Muscle layer of duodenum (tissue), 2 donors: ENCODE measurements around the gene TMX1.
A peak's percentile ranks its signal among the peaks of the same experiment; 100 is the strongest.
"Not testable (repeated sequence)": the region's sequence is repeated elsewhere in the genome, so short reads cannot be mapped to it uniquely, and the experiment has no call there.

Experiments used
- H3K27ac ChIP-seq: one replicate; pipeline ENCODE4 v1.7.0; 2013; ENCODE audit warnings: mild to moderate bottlenecking, low read length
- H3K27me3 ChIP-seq: one replicate; pipeline ENCODE4 v1.7.0; 2013; ENCODE audit warnings: low read depth, mild to moderate bottlenecking, control low read depth, low read length
- H3K36me3 ChIP-seq, 2 donors: one replicate each; pipeline ENCODE4 v1.7.0; 2013; ENCODE audit warnings: low read length in 2 of 2, control low read depth in 1 of 2, mild to moderate bottlenecking in 1 of 2; ENCODE audit not compliant: insufficient read depth in 2 of 2, control insufficient read depth in 1 of 2
- H3K4me1 ChIP-seq, 2 donors: one replicate each; pipeline ENCODE4 v1.7.0; 2013; ENCODE audit warnings: low read length in 2 of 2, mild to moderate bottlenecking in 2 of 2, control low read depth in 1 of 2, moderate library complexity in 1 of 2; ENCODE audit not compliant: insufficient read depth in 2 of 2, control insufficient read depth in 1 of 2
- H3K4me3 ChIP-seq, 2 donors: one replicate each; pipeline ENCODE4 v1.7.0; 2013; ENCODE audit warnings: low read length in 2 of 2, low read depth in 1 of 2, mild to moderate bottlenecking in 1 of 2
- H3K9me3 ChIP-seq, 2 donors: one replicate each; pipeline ENCODE4 v1.7.0; 2013; ENCODE audit warnings: low read length in 2 of 2, control low read depth in 1 of 2, mild to moderate bottlenecking in 1 of 2; ENCODE audit not compliant: control insufficient read depth in 1 of 2
- donor health status: healthy.

Gene TMX1

GRCh38 chr14:51216602-51217001 lies 23.4 kb upstream of the TMX1 start:
- H3K4me1 ChIP-seq = no peaks in the 10 kb centered on the region
- no peaks in the 10 kb centered on the region for H3K27me3 ChIP-seq
- H3K9me3 ChIP-seq = no peaks in the 10 kb centered on the region
- H3K27ac ChIP-seq = no peak overlapping the region
- H3K4me3 ChIP-seq = no peak overlapping the region
- no peaks in the 10 kb centered on the region for H3K36me3 ChIP-seq

GRCh38 chr14:51219473-51220448 lies 20.3 kb upstream of the TMX1 start:
- Histone ChIP-seq H3K27ac (no peak overlapping the region), H3K27me3 (no peaks in the 10 kb centered on the region), H3K4me1 (no peaks in the 10 kb centered on the region), H3K4me3 (no peak overlapping the region), H3K36me3 (no peaks in the 10 kb centered on the region), H3K9me3 (no peaks in the 10 kb centered on the region)

GRCh38 chr14:51223463-51223862 lies 16.6 kb upstream of the TMX1 start:
- not testable (repeated sequence) for H3K4me1 ChIP-seq, H3K36me3 ChIP-seq, H3K9me3 ChIP-seq, H3K27me3 ChIP-seq, H3K4me3 ChIP-seq, H3K27ac ChIP-seq

GRCh38 chr14:51224551-51224950 lies 15.5 kb upstream of the TMX1 start:
- no peak overlapping the region for H3K4me3 ChIP-seq
- H3K27ac ChIP-seq = no peak overlapping the region
- no peaks in the 10 kb centered on the region for H3K9me3 ChIP-seq
- no peaks in the 10 kb centered on the region for H3K4me1 ChIP-seq
- no peaks in the 10 kb centered on the region for H3K27me3 ChIP-seq
- no peaks in the 10 kb centered on the region for H3K36me3 ChIP-seq

- Histone ChIP-seq H3K4me1 (no peaks in the 10 kb centered on the region), H3K9me3 (no peaks in the 10 kb centered on the region), H3K36me3 (no peaks in the 10 kb centered on the region)
Observed at GRCh38 chr14:51225751-51226150, 14.3 kb upstream of the TMX1 start.

GRCh38 chr14:51228391-51228790 lies 11.7 kb upstream of the TMX1 start:
- Histone ChIP-seq H3K9me3 (no peaks in the 10 kb centered on the region), H3K27ac (no peak overlapping the region), H3K27me3 (no peaks in the 10 kb centered on the region), H3K4me3 (no peak overlapping the region), H3K4me1 (no peaks in the 10 kb centered on the region), H3K36me3 (no peaks in the 10 kb centered on the region)

More at GRCh38 chr14:51225751-51226150, 14.3 kb upstream of the TMX1 start:
- H3K27me3 ChIP-seq = no peaks in the 10 kb centered on the region
- no peak overlapping the region for H3K27ac ChIP-seq
- H3K4me3 ChIP-seq = no peak overlapping the region

- no peaks in the 10 kb centered on the region for H3K27me3 ChIP-seq
- no peaks in the 10 kb centered on the region for H3K9me3 ChIP-seq
- H3K36me3 ChIP-seq = no peaks in the 10 kb centered on the region
- no peak overlapping the region for H3K27ac ChIP-seq
- no peaks in the 10 kb centered on the region for H3K4me1 ChIP-seq
- no peak overlapping the region for H3K4me3 ChIP-seq
Observed at GRCh38 chr14:51228890-51229289, 11.2 kb upstream of the TMX1 start.

- no peak overlapping the region for H3K4me3 ChIP-seq
- H3K36me3 ChIP-seq = no peaks in the 10 kb centered on the region
- H3K27me3 ChIP-seq = no peaks in the 10 kb centered on the region
- H3K4me1 ChIP-seq = peaks cover 0 to 5% of the 10 kb centered on the region in 2 donors
- no peak overlapping the region for H3K27ac ChIP-seq
- no peaks in the 10 kb centered on the region for H3K9me3 ChIP-seq
Observed at GRCh38 chr14:51236314-51236713, 3.7 kb upstream of the TMX1 start.

- H3K9me3 ChIP-seq = no peaks in the 10 kb centered on the region
- peak overlapping the region; percentile 91 for H3K27ac ChIP-seq
- H3K4me3 ChIP-seq = peak overlapping the region; percentile 97 to 98
- peaks cover 0 to 19% of the 10 kb centered on the region in 2 donors for H3K4me1 ChIP-seq
- no peaks in the 10 kb centered on the region for H3K27me3 ChIP-seq
- H3K36me3 ChIP-seq = peaks cover 0 to 5% of the 10 kb centered on the region in 2 donors
Observed at GRCh38 chr14:51240804-51241380, 845 bp downstream of the TMX1 start.

DNA sequence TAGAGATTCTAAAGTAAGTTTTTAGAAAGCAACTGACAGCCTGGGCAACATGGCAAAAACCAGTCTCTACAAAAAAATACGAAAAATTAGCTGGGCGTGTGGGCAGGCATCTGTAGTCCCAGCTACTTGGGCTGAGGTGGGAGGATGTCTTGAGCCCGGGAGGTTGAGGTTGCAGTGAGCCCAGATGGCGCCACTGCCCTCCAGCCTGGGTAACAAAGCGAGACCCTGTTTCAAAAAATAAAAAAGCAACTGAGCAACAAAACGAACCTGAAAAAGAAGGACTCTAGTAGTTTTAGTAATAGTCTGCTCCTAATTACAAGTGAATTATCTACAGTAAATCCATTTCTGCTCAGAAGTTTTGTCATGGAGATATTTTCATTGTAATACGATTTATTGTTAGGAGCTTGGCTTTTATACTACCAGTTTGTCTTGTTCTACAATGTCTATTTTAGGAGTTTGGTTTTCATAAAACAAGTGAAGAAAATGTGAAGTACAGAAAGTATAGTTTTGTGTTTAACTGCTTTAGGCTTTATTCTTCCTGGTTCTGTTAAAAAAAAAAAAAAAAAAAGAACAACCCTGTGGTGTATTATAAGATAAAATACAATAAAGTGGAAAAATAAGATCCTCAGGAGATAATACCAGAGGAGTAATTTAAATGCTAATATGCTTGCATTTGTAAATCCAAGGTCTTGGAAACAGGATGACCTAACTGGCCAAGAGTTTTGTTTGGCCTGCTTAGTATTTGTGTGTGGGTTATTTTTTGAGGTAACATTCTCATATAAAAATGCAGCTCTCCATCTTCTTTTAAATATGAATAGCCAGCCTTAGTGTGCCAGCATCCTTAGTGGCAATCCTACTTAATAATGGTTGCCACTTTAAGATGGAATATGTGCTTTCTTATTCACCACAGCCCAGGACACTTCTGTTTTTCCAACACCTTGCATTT lies 2.8 kb downstream of the TMX1 start:
- H3K4me3 ChIP-seq = peak overlapping the region in 1 of 2 donors; percentile 4
- peaks cover 0 to 19% of the 10 kb centered on the region in 2 donors for H3K4me1 ChIP-seq
- no peak overlapping the region for H3K27ac ChIP-seq
- no peaks in the 10 kb centered on the region for H3K27me3 ChIP-seq
- peaks cover 11 to 14% of the 10 kb centered on the region in 2 donors for H3K36me3 ChIP-seq
- no peaks in the 10 kb centered on the region for H3K9me3 ChIP-seq

DNA sequence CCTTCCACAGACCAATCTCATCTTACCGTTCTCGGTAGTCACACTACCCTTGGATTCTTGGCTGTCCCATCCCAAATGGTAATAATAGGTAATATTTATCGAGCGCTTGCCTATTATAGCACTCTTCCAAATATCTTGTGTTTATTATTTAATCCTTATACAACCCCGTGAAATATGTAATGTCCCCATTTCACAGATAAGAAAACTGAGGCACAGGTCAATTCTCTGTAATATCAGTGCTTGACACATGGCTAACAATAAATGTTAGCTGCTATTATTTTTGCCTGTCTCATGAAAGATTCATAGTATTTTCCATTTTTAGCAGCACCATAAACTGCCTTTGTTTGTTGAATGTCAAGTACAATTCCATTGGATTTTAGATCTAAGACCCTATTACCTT lies 4.5 kb downstream of the TMX1 start:
- Histone ChIP-seq H3K36me3 (peaks cover 16 to 21% of the 10 kb centered on the region in 2 donors), H3K4me1 (peaks cover 0 to 19% of the 10 kb centered on the region in 2 donors), H3K9me3 (no peaks in the 10 kb centered on the region), H3K4me3 (no peak overlapping the region), H3K27ac (no peak overlapping the region), H3K27me3 (no peaks in the 10 kb centered on the region)
